ENCODE measurements around the gene MPHOSPH8.

Gene MPHOSPH8, protein sequence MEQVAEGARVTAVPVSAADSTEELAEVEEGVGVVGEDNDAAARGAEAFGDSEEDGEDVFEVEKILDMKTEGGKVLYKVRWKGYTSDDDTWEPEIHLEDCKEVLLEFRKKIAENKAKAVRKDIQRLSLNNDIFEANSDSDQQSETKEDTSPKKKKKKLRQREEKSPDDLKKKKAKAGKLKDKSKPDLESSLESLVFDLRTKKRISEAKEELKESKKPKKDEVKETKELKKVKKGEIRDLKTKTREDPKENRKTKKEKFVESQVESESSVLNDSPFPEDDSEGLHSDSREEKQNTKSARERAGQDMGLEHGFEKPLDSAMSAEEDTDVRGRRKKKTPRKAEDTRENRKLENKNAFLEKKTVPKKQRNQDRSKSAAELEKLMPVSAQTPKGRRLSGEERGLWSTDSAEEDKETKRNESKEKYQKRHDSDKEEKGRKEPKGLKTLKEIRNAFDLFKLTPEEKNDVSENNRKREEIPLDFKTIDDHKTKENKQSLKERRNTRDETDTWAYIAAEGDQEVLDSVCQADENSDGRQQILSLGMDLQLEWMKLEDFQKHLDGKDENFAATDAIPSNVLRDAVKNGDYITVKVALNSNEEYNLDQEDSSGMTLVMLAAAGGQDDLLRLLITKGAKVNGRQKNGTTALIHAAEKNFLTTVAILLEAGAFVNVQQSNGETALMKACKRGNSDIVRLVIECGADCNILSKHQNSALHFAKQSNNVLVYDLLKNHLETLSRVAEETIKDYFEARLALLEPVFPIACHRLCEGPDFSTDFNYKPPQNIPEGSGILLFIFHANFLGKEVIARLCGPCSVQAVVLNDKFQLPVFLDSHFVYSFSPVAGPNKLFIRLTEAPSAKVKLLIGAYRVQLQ

GRCh38 chr13:19633479-19634255 lies at the start of gene MPHOSPH8:
MPHOSPH8 (plus strand) TSS chr13:19633659; CDS start chr13:19633749, 90 bp downstream.
- peak; percentile 84 for DNase-seq

- DNase-seq: no peak
Measured at GRCh38 chr13:19586904-19587634, 46.4 kb upstream of the MPHOSPH8 start.

DNA sequence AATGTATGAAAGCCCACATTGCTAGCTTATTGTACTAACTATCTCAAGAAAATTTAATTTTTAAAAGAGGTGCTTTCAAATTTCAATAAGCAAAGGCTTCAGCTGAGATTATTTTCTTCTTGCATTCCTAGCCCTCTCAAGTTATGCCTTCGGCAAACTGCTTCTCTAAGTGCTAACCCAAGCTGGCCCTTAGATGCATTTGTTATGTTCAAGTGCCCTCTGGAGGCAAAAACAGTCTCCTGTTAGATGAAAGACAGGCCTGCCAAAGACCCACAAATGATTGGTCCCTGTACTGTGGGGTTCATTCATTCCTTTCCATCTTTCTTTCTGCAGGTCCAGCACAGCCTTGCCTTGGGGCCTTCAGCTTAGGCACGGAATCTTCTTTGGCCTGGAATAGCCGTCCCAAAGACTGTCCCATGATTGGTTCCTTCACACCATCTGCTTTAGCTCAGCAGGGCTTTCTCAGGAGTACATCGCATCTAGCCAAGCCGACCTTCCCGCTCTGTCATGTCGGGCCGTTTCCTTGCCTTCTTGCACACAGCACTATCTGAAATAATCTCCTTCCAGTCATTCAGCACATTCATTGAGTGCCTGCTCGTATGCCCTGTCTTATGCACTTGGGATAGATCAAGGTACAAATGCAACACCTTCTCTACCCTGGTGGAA lies 45.7 kb upstream of the MPHOSPH8 start:
- DNase-seq: no peak

GRCh38 chr13:19589312-19589711 lies 44.1 kb upstream of the MPHOSPH8 start:
- DNase-seq: no peak

GRCh38 chr13:19590423-19590822 lies 43.0 kb upstream of the MPHOSPH8 start:
- no peak for DNase-seq

GRCh38 chr13:19591864-19592263 lies 41.6 kb upstream of the MPHOSPH8 start:
- no peak for DNase-seq

DNA sequence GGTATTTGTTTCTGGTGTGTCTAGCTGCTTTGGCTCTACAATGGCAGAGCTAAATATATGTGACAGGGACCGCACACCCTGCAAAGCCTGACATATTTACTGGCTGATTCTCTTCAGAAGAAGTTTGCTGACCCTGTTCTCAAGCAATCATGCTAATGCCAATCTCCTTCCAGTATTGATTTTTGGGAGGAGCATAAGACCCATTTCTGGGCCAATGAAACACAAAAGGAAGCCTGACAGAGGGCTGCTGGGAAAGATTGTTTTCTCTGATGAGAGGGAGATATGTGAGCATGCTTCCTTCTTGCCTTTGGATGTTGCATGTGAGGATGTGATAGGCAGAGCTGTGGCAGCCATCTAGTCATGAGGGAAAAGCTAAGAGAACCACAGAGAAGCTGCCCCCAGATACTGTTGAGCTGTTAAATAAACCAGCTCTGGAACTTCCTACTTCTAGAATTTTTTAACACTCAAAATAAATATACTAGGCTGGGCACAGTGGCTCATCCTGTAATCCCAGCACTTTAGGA lies 40.7 kb upstream of the MPHOSPH8 start:
- DNase-seq: no peak

DNA sequence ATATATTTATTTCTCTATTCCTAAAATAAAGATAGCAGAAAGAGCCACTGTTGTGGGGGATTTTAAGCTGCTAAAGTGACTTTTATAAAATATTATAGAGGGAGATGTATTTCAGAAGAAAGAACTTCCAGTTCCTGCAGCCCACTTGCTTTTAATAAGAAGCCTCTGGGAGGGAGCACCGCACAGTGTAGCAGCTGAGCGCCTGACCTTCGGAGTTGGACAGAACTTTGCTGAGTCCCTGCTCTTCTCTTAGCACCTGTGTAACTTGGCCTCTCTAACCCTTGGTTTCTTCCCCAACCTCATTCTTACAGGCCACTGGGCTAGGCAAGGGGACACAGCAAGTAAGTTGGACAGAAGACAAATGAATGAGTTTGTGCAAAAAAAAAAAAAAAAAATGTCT lies 37.4 kb upstream of the MPHOSPH8 start:
- DNase-seq: no peak

DNA sequence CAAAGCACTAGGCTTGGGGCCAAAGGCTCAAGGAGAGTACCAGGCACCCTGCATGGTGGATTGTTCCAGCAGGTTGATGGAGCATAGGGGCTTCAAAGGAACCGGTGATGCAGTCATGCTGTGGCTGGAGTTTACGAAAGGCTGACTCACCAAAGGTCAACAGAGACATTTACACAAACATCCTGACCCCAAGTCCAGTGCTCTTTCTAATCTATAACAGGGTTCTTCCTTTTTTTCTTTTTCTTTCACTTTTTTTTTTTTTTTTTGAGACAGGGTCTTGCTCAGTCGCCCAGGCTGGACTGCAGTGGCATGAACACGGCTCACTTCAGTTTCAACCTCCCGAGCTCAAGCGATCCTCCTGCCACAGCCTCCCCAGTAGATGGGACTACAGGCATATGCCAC lies 36.5 kb upstream of the MPHOSPH8 start:
- DNase-seq: no peak

DNA sequence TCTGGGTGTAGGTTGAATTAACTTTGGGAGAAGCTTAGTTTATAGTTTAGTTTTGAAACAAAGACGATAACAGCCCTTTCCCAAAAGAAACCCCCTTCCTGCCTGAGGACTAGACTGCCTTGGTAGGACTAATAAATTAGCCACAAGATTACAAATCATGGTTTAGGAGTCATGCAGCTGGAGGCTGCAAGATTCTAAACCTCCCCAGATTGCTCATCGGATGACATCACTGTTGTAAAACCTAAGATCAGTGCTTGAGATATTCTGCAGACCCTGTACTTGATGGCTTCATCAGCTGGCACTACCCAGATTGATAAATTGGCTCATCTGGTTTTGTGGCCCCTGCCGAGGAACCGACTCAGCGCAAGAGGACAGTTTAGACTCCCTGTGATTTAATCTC lies 35.9 kb upstream of the MPHOSPH8 start:
- DNase-seq: no peak

DNA sequence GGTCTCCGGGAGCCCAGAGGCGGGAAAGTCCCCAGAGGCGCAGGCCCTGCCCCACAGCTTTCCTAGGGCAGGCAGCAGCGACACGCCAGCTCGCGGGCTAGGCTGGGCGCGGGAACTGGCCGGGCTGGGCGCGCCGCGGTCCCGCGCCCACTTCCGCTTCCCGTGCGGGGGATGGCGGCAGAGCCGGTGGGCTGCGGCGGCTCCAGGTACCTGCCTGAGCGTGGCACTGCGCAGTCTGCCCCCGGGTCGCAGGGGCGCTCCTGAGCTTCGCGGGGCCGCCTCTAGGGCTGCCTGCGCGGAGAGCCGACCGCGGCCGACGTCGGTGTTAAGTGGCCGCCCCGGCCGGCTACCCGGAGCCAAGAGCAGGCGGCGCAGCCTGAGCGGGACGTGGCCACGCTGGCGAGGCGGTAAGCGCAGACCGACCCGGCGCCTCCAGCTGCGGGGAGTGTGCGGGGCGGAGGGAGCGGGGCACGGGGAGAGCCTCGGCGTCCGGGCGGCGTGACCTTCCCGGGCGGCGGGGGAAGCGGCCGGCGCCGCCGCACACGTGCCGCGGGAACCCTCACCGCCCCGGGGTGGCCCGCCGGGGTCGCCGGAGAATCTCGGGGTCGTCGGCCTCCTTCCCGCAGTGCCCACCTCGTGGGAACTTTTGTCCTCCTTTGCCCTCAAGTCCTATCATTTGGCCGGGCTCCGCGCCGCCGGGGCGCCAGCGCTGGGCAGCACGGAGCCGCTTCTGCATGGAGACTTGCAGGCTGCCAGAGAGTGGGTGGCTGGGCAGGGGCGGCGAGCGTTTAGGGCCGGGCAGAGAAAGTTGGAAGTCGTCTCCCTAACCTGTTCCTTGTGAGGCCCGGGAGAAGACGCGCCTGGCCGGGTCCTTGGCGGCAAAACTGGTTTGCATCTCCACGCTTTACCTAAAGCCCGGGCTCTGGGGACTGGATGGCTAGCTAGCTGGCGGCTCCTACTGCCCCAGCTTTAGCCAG lies 31.4 kb upstream of the MPHOSPH8 start:
- no peak for DNase-seq

- DNase-seq: no peak
Measured at GRCh38 chr13:19604306-19604705, 29.2 kb upstream of the MPHOSPH8 start.

DNA sequence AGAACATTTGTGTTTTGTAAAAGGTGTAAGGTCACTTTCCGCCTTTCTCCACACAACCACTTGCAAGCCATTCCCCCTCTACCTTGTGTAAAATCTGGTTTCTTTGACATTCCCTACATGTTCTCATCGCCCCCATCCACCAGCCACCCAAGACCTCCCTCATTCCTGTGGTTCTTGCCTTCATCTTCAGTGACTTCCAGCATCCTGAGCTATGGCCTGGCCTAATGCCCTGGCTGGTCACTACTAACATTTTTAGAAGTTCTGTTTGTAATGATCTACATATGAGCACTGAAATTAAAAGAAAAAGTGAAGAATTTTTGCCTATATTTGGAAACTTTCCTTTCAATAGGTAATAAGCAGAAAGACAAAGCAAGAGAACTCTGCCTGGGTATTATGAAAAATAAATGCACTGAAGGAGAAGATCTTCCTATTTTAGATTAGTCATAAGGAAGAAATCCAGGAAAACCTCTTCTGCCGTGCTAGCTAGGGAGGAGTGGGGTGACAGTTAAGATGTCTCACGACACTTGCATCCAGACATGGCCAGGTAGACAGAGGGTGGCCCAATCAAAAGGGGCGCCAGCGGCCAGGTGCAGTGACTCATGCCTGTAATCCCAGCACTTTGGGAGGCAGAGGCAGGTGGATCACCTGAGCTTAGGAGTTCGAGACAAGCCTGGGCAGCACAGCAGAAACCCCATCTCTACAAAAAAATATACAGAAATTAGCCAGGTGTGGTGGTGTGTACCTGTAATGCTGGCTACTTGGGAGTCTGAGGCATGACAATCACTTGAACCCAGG lies 28.1 kb upstream of the MPHOSPH8 start:
- no peak for DNase-seq

DNA sequence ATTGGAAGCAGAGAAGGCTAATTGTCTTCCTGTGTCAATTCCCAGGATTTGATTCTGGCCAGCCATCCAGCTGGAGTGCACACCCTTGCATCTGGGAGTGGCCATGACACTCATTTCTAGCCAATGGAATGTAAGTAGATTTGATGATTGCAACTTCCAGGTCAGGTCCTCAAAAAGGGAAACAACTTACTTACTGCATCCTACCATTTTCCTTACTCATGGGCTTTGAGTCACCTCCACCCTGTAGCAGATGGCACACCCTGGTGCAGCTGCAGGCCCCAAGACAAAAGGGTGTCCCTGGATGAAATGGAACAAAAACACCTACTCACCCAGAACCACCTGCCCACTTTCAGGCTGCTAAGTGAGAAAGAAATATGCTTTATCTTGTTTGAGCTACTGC lies 27.3 kb upstream of the MPHOSPH8 start:
- no peak for DNase-seq

- DNase-seq: no peak
Measured at GRCh38 chr13:19606737-19607136, 26.7 kb upstream of the MPHOSPH8 start.

DNA sequence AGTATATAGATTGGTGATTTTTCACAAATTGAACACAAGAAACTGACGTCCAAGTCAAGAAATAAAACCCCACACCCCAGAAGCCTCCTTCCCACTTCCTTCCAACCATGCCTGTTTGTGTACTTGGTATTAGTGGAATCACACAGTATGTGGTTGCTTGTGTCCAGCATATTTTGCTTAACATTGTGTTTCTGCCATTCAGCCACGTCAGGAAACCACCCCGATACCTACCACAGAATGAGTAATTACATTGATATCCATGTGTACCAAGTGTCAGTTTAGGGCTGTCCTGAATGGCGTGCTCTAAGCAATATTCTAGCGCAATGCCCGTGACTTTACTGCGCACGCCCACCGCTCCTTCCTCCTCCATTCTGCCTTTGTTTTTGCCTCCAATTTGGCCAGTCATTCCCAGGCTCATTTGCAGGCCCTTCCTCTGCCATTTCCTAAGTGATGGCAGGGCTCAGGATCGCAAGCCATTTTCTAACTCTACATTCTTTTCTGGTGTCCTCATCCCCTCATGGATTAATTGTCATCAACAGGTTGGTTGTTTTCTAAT lies 25.9 kb upstream of the MPHOSPH8 start:
- DNase-seq: no peak

GRCh38 chr13:19618977-19619376 lies 14.5 kb upstream of the MPHOSPH8 start:
- DNase-seq: no peak

- no peak for DNase-seq
Measured at GRCh38 chr13:19622193-19622592, 11.3 kb upstream of the MPHOSPH8 start.

DNA sequence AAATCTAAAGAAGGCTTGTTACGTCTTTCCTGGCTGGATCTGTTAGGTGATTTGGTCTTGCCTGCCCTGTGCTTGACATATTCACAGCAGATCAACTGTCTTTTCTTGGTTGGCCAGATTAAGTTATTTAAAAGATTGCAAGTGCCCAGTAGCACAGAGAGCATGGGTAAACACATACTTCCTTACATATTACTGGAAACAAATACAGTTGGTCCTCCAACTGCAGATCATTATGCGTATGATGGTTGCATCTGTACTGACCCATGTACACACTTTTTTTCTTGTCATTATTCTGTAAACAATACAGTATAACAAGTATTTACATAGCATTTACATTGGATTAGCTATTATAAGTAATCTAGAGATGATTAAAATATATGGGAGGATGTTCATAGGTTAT lies 9.2 kb upstream of the MPHOSPH8 start:
- no peak for DNase-seq
